Neuronal stem cell (in vitro differentiated cells): Measurements from ENCODE around the gene VTI1A. TPM values are rescaled to one million over a fixed set of nuclear protein-coding genes. Genes with fewer than 3 reads are reported as not detected.
"Not testable (repeated sequence)": the region's sequence is repeated elsewhere in the genome, so short reads cannot be mapped to it uniquely, and the experiment has no call there.

Source experiments
- DNase-seq: peaks from one replicate; pipeline ENCODE4 v3.0.0-alpha.2; 2013; ENCODE audit warnings: low spot score
- H2AFZ ChIP-seq: one replicate; pipeline ENCODE4 v1.6.1; 2013; ENCODE audit warnings: mild to moderate bottlenecking, low read length, inconsistent platforms
- H2AK5ac ChIP-seq: 2 replicates; pipeline ENCODE4 v1.6.1; 2013; ENCODE audit warnings: low read depth, mild to moderate bottlenecking, inconsistent platforms, low read length, moderate library complexity, mixed read lengths
- H2BK120ac ChIP-seq: 2 replicates; pipeline ENCODE4 v1.6.1; 2013; ENCODE audit warnings: low read depth, mild to moderate bottlenecking, inconsistent platforms, low read length, moderate library complexity, mixed read lengths
- H2BK12ac ChIP-seq: one replicate; pipeline ENCODE4 v1.6.1; 2013; ENCODE audit warnings: low read length, inconsistent platforms
- H2BK15ac ChIP-seq: 2 replicates; pipeline ENCODE4 v1.6.1; 2013; ENCODE audit warnings: mild to moderate bottlenecking, low read length, inconsistent platforms, mixed read lengths
- H2BK5ac ChIP-seq: one replicate; pipeline ENCODE4 v1.6.1; 2013; ENCODE audit warnings: inconsistent platforms, mild to moderate bottlenecking, low read length, moderate library complexity
- H3K14ac ChIP-seq: one replicate; pipeline ENCODE4 v1.6.1; 2013; ENCODE audit warnings: low read length, inconsistent platforms
- H3K18ac ChIP-seq: 2 replicates; pipeline ENCODE4 v1.6.1; 2013; ENCODE audit warnings: low read length, inconsistent platforms
- H3K23ac ChIP-seq: 2 replicates; pipeline ENCODE4 v1.6.1; 2013; ENCODE audit warnings: low read depth, mild to moderate bottlenecking, mixed read lengths, low read length, inconsistent platforms; ENCODE audit not compliant: poor library complexity
- H3K27ac ChIP-seq: replicated peaks from 3 replicates; pipeline ENCODE4 v1.5.1; 2013; ENCODE audit warnings: low read length, inconsistent platforms
- H3K27me3 ChIP-seq, 3 experiments: 2 replicates each; pipeline ENCODE4 v1.6.1; 2013; ENCODE audit warnings: low read length in 3 of 3, mild to moderate bottlenecking in 2 of 3, inconsistent platforms in 1 of 3, low read depth in 1 of 3, mixed read lengths in 1 of 3, moderate library complexity in 1 of 3; ENCODE audit not compliant: control insufficient read depth in 3 of 3, insufficient read depth in 3 of 3
- H3K36me3 ChIP-seq, 2 donors: replicated peaks in 1 of 2; 2 replicates each; pipeline ENCODE4 v1.6.1; 2013; ENCODE audit warnings: low read length in 2 of 2; ENCODE audit not compliant: control insufficient read depth in 2 of 2, insufficient read depth in 2 of 2
- H3K4ac ChIP-seq: 2 replicates; pipeline ENCODE4 v1.6.1; 2013; ENCODE audit warnings: inconsistent platforms, mild to moderate bottlenecking, low read length, moderate library complexity
- H3K4me1 ChIP-seq, 2 donors: 1 replicate in 1 of 2; 2 replicates in 1 of 2; pipeline ENCODE4 v1.6.1; 2013; ENCODE audit warnings: low read length in 2 of 2, low read depth in 1 of 2; ENCODE audit not compliant: control insufficient read depth in 2 of 2, insufficient read depth in 1 of 2
- H3K4me2 ChIP-seq: one replicate; pipeline ENCODE4 v1.6.1; 2013; ENCODE audit warnings: mild to moderate bottlenecking, low read length, inconsistent platforms; ENCODE audit not compliant: insufficient read depth, poor library complexity, severe bottlenecking
- H3K4me3 ChIP-seq, 2 donors: 2 replicates each; pipeline ENCODE4 v1.5.1; 2013; ENCODE audit warnings: low read length in 2 of 2, mild to moderate bottlenecking in 2 of 2, inconsistent platforms in 1 of 2, moderate library complexity in 1 of 2
- H3K79me1 ChIP-seq: one replicate; pipeline ENCODE4 v1.6.1; 2013; ENCODE audit warnings: low read depth, mild to moderate bottlenecking, inconsistent platforms, low read length, moderate library complexity
- H3K9ac ChIP-seq: one replicate; pipeline ENCODE4 v1.6.1; 2013; ENCODE audit warnings: mild to moderate bottlenecking, low read depth, low read length, inconsistent platforms; ENCODE audit not compliant: poor library complexity
- H3K9me3 ChIP-seq, 2 donors: replicated peaks in 1 of 2; 2 replicates each; pipeline versions ENCODE3 to v1.6.1; 2013; ENCODE audit warnings: low read length in 2 of 2, mild to moderate bottlenecking in 2 of 2, inconsistent platforms in 1 of 2, low read depth in 1 of 2, mixed read lengths in 1 of 2, moderate library complexity in 1 of 2; ENCODE audit not compliant: control insufficient read depth in 2 of 2, insufficient read depth in 1 of 2
- H4K8ac ChIP-seq: one replicate; pipeline ENCODE4 v1.6.1; 2013; ENCODE audit warnings: low read depth, mild to moderate bottlenecking, inconsistent platforms, low read length, moderate library complexity
- H4K91ac ChIP-seq: one replicate; pipeline ENCODE4 v1.6.1; 2013; ENCODE audit warnings: low read length, low read depth, mild to moderate bottlenecking, inconsistent platforms; ENCODE audit not compliant: poor library complexity
- WGBS, 2 donors: extraction: QIAGEN DNeasy Blood & Tissue Kit; methylation state at CpG; one replicate each; pipeline ENCODE4 v1.1.7; 2013; ENCODE audit warnings: missing lambda C conversion rate in 2 of 2, mixed read lengths in 1 of 2; ENCODE audit not compliant: insufficient read length in 2 of 2, insufficient replicate concordance in 1 of 2; ENCODE audit errors: extremely low coverage in 2 of 2; 5-methylcytosine and 5-hydroxymethylcytosine counted together
- small RNA-seq: library from polyadenylated mRNA; stranded (forward); fragments of <200 nt; extraction: miRNeasy Mini kit (QIAGEN cat#:217004); gene quantifications from one replicate; pipeline ENCODE3, GENCODE V24; 2013; ENCODE audit not compliant: insufficient read depth

VTI1A gene

DNA sequence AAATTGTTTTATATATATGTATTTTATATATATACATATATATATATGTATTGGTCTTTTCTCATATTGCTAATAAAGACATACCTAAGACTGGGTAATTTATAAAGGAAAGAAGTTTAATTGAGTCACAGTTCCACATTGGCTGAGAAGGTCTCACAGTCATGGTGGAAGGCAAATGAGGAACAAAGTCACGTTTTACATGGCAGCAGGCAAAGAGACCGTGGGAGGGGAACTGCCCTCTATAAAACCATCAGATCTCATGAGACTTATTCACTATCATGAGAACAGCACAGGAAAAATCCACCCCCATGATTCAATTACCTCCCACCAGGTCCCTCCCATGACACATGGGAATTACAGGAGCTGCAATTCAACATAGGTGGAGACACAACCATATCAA is 416.4 kb downstream of the VTI1A start:
- DNase-seq, H2BK5ac ChIP-seq, H3K4me2 ChIP-seq, H3K14ac ChIP-seq, H3K4ac ChIP-seq, H4K8ac ChIP-seq, H3K18ac ChIP-seq, H3K9me3 ChIP-seq, H4K91ac ChIP-seq, H3K23ac ChIP-seq, H3K79me1 ChIP-seq, H3K27me3 ChIP-seq, H2BK120ac ChIP-seq, H3K27ac ChIP-seq, H2AK5ac ChIP-seq, H3K36me3 ChIP-seq, H2BK15ac ChIP-seq, H3K9ac ChIP-seq, H3K4me3 ChIP-seq, H2AFZ ChIP-seq, H2BK12ac ChIP-seq, H3K4me1 ChIP-seq: not testable (repeated sequence)
- WGBS, 2 donors, result no CpG with 5 or more reads among the region's 2 CpGs

Small RNA genes lying within 50 kb of the gene (small RNA-seq; reads per million reads assigned to genes)
- not detected for gene AC022018.1
- not detected for gene MIR4295
